ENCODE measurements around the gene SORL1-AS1.
A peak's percentile ranks its signal among the peaks of the same experiment; 100 is the strongest.

SORL1-AS1 gene

DNA sequence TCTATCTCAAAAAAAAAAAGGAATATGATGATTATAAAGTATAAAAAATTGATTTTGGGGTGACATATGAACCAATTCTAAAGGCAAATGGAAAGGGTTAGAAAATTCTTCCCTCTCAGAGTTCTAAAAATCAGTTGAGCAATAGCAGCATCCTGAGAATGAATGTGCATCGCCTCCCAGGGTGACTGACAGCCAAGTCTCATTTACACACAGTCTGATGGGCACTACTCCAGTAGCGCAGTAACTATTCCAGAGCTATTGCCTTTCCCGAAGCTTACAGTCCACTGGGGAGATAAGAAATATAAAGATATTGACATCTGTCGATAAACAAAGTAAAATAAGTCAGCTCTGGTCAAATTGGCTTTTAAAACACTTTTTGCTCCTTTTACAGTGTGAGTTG, 32.9 kb downstream of the SORL1-AS1 start:
- intact Hi-C loops (cut with DNase I; ENCODE audit: low total_unique reads) = no loop called here
- WGBS, 2 donors = 31 to 37% methylated on average over 4 of the region's 4 CpGs
- no peak for TF ChIP-seq POLR2A (IDR thresholded peaks at IDR 0.05)
- TF ChIP-seq, protein P1, sequence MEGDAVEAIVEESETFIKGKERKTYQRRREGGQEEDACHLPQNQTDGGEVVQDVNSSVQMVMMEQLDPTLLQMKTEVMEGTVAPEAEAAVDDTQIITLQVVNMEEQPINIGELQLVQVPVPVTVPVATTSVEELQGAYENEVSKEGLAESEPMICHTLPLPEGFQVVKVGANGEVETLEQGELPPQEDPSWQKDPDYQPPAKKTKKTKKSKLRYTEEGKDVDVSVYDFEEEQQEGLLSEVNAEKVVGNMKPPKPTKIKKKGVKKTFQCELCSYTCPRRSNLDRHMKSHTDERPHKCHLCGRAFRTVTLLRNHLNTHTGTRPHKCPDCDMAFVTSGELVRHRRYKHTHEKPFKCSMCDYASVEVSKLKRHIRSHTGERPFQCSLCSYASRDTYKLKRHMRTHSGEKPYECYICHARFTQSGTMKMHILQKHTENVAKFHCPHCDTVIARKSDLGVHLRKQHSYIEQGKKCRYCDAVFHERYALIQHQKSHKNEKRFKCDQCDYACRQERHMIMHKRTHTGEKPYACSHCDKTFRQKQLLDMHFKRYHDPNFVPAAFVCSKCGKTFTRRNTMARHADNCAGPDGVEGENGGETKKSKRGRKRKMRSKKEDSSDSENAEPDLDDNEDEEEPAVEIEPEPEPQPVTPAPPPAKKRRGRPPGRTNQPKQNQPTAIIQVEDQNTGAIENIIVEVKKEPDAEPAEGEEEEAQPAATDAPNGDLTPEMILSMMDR (IDR thresholded peaks at IDR 0.05) = no peak
- H3K4me3 ChIP-seq (ENCODE audit: low read depth, poor library complexity, severe bottlenecking) = no peak overlapping the region
- peak in 1 of 2 donors; percentile 30 for DNase-seq (ENCODE audit: low spot score in 2 of 2)

DNA sequence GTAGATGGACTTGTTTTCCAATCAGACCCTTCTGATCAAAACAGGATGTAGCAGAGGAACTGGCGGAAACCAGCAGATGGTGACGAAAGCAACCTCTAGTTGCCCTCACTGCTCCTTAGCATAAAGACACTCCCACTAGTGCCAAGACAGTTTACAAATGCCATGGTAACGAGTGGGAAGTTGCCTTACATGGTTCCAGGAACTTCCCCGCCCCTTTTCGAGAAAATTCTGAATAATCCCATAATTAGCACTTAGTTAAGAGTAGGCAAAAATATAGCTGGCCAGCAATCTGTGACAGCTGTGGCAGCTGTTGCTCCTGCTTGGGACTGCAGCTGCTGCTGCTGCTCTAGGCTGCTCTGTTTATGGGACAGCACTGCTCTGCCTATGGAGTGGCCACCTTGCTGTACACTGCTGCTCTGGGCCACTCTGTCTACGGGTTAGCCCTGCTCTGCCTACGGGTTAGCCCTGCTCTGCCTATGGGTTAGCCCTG, 34.1 kb downstream of the SORL1-AS1 start:
- 56 to 65% methylated on average over 7 of the region's 7 CpGs for WGBS, 2 donors
- TF ChIP-seq, protein P1 (IDR thresholded peaks at IDR 0.05) = no peak
- TF ChIP-seq POLR2A (IDR thresholded peaks at IDR 0.05) = no peak
- peak in 1 of 2 donors; percentile 44 for DNase-seq (ENCODE audit: low spot score in 2 of 2)
- intact Hi-C loops (cut with DNase I; ENCODE audit: low total_unique reads) = no loop called here
- no peak overlapping the region for H3K4me3 ChIP-seq (ENCODE audit: low read depth, poor library complexity, severe bottlenecking)

DNA sequence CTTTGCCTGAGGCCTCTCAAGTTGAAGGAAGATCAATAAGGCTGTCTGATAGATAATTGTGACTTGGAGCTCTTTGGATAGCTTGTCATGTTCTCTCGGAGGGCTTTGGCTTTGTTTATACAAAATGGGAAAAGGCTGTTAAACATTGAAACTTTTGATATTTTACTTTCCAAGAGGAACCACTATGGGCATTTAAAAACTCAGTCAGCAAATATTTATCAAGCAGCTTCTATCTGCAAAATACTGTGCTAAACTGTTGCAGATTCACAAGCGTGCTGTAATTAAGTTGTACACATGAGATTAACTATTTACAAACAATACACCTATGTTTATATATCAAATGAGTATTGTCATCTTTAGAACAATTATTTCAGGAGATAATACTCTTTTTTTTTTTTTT, 35.2 kb downstream of the SORL1-AS1 start:
- 33 to 36% methylated on average over 2 of the region's 2 CpGs for WGBS, 2 donors
- no peak overlapping the region for H3K4me3 ChIP-seq (ENCODE audit: low read depth, poor library complexity, severe bottlenecking)
- TF ChIP-seq, protein P1 (IDR thresholded peaks at IDR 0.05) = no peak
- no peak for TF ChIP-seq POLR2A (IDR thresholded peaks at IDR 0.05)
- DNase-seq (ENCODE audit: low spot score in 2 of 2) = no peak
- intact Hi-C loops (cut with DNase I; ENCODE audit: low total_unique reads) = no loop called here

DNA sequence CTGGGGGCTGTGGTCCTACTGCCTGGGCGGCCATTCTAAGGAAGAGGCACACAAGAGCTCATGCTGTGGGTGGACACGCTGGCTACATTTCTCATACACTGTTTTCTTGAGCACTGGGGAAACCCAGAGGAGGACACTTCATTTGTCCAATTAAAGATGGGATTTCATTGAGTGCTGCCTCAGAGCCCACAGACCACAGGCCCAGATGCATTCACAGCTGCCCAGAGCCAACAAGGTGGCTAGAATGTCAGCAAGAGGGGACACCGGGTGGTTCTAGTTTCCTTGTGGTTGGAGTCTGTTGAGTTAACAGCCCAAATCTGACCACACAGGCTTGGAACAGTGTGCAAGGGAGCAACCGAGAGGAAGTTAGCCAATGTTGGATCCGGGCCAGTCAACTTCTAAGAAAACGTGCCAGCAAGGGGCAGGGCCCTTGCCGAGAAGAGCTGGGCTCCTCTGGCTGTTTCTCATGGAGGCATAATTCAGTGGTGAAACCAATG, 35.7 kb downstream of the SORL1-AS1 start:
- WGBS, 2 donors = 17 to 18% methylated on average over 7 of the region's 7 CpGs
- DNase-seq (ENCODE audit: low spot score in 2 of 2) = peak; percentile 90 to 97
- intact Hi-C loops (cut with DNase I; ENCODE audit: low total_unique reads) = no loop called here
- no peak overlapping the region for H3K4me3 ChIP-seq (ENCODE audit: low read depth, poor library complexity, severe bottlenecking)
- TF ChIP-seq, protein P1 (IDR thresholded peaks at IDR 0.05) = no peak
- TF ChIP-seq POLR2A (IDR thresholded peaks at IDR 0.05) = no peak

DNA sequence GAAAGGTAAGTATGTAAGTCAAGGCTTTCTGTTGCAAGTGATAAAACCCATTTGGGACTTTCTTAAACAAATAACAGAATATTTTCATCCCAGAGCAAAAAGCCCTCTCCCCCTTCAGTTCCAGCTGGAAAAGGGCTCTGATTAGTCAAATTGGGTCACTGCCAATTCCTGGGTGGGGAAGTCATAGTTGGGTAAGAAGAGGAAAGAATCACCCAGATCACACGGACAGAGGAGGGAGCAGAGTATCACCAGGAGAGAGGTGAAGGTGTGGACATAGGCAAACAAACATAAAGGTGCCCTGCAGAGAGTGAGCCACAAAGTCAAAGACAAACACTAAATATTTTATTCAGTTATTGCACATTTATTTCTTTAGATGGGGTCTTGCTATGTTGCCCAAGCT, 36.9 kb downstream of the SORL1-AS1 start:
- intact Hi-C loops (cut with DNase I; ENCODE audit: low total_unique reads) = no loop called here

More for the DNA sequence above, 36.9 kb downstream of the SORL1-AS1 start:
- TF ChIP-seq POLR2A (IDR thresholded peaks at IDR 0.05) = no peak
- TF ChIP-seq, protein P1 (IDR thresholded peaks at IDR 0.05) = no peak
- 0 to 10% methylated on average over 1 of the region's 1 CpG for WGBS, 2 donors
- no peak for DNase-seq (ENCODE audit: low spot score in 2 of 2)
- H3K4me3 ChIP-seq (ENCODE audit: low read depth, poor library complexity, severe bottlenecking) = no peak overlapping the region

Measured in lower leg skin (tissue), 4 donors.